ENCODE measurements around the gene SLCO1B3.

DNA sequence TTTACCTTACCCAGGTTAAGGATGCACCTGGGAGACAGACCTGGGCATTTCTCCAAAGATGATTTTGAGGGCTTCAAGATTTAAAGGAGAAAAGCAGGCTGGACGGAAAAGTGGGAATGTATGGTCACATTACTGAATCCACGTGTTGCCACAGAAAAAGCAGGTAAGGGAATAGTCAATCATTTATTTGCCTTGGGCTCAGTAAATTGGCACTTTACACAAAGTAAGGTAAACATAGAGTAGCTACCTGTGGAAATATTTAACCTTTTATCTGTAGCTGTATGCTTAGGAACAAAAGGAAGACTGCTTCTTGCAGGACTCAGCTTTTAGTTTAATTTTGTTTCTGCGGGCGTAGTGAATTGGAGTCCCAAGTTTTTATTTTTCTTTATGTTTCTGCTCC lies 153.3 kb downstream of the SLCO1B3 start:
- TF ChIP-seq, protein P1, sequence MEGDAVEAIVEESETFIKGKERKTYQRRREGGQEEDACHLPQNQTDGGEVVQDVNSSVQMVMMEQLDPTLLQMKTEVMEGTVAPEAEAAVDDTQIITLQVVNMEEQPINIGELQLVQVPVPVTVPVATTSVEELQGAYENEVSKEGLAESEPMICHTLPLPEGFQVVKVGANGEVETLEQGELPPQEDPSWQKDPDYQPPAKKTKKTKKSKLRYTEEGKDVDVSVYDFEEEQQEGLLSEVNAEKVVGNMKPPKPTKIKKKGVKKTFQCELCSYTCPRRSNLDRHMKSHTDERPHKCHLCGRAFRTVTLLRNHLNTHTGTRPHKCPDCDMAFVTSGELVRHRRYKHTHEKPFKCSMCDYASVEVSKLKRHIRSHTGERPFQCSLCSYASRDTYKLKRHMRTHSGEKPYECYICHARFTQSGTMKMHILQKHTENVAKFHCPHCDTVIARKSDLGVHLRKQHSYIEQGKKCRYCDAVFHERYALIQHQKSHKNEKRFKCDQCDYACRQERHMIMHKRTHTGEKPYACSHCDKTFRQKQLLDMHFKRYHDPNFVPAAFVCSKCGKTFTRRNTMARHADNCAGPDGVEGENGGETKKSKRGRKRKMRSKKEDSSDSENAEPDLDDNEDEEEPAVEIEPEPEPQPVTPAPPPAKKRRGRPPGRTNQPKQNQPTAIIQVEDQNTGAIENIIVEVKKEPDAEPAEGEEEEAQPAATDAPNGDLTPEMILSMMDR (IDR thresholded peaks at IDR 0.05), result no peak
- no peak for TF ChIP-seq ZFX (IDR thresholded peaks at IDR 0.05; ENCODE audit: borderline replicate concordance)
